Measurements from ENCODE around the gene RNU1-3.
"Not testable (repeated sequence)": the region's sequence is repeated elsewhere in the genome, so short reads cannot be mapped to it uniquely, and the experiment has no call there.

The RNU1-3 gene

DNA sequence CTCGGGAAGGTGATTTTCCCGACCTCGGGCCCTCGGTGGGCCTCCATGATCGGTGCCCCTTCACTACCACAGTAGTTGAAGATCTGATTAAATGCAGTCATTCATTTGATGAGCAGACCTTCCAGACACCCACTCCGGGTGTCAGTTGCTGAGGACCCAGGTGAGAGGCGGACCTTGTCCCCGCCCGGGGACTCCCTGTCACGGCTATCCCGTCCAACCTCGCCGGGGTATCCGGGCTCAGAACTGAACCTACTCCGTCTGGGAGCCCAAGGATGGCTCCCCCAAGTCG lies 22.6 kb downstream of the RNU1-3 start:
- H3K9me3 ChIP-seq (ENCODE audit: low read length), result no peaks in the 10 kb centered on the region
- no peaks in the 10 kb centered on the region for H3K36me3 ChIP-seq (ENCODE audit: insufficient read depth, low read length)
- H2AFZ ChIP-seq (ENCODE audit: low read depth, low read length), result peak overlapping the region; percentile 75
- H3K27me3 ChIP-seq (ENCODE audit: insufficient read depth, low read length), result no peaks in the 10 kb centered on the region
- H3K4me3 ChIP-seq (ENCODE audit: low read length), result peak overlapping the region; percentile 58
- peaks cover 22% of the 10 kb centered on the region for H3K4me1 ChIP-seq (ENCODE audit: insufficient read depth, low read length)

DNA sequence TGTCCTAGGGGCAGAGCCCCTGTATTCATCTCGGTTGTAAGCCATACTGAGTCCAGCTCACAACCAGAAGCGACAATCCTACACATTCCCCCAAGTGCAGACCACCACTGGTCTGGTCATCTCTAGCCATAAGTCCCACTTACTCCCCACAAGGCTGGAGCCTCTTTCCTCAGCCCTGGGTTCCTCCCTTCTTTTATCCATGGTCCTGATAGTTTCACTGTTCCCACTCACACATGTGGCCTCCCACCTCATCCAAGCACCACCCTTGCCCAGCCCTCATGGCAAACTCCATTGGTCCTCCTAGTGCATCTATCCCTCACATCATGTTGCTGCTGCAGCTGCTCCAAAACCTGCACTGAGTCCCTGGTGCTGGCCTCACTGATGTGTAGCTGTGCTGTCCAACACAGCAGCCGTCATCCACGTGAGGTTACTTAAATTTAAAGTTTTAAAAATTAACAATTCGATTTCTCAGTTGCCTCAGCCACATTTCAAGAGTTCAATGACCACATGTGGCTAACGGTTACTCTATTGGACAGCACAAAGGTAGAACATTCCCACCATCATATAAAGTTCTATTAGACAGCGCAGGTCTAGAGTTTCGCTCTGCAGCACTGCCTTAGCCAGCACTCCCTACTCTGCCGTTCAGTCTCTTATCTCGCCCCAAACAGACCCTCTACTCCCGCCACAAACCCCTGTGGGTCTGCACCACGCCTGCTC lies 23.1 kb downstream of the RNU1-3 start:
- H3K4me3 ChIP-seq (ENCODE audit: low read length), result peak overlapping the region; percentile 58
- H3K36me3 ChIP-seq (ENCODE audit: insufficient read depth, low read length); H3K27me3 ChIP-seq (ENCODE audit: insufficient read depth, low read length); H3K9me3 ChIP-seq (ENCODE audit: low read length): not testable (repeated sequence)
- peak overlapping the region; percentile 75 for H2AFZ ChIP-seq (ENCODE audit: low read depth, low read length)
- peaks cover 22% of the 10 kb centered on the region for H3K4me1 ChIP-seq (ENCODE audit: insufficient read depth, low read length)

DNA sequence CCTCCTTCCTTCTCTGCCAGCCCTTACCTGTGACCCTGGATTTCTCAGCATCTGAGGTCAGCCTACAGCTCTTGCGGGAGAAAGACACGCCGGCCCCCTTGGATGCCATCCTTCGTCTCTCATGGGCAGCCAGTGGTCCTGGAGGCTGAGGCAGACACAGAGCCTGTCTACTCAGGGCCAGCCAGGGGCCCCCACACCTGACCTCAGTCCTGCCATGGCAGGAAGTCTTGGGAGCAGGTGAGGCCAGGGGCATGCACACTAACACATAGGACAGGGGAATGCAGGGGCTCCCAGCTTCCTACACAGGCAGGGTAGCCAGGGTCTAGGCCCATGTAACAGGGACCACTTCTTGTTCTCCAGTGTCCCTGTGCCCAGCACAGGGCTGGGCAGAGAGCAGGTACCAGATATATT lies 23.7 kb downstream of the RNU1-3 start:
- H3K36me3 ChIP-seq (ENCODE audit: insufficient read depth, low read length); H3K27me3 ChIP-seq (ENCODE audit: insufficient read depth, low read length); H2AFZ ChIP-seq (ENCODE audit: low read depth, low read length); H3K9me3 ChIP-seq (ENCODE audit: low read length): not testable (repeated sequence)
- peak overlapping the region; percentile 58 for H3K4me3 ChIP-seq (ENCODE audit: low read length)
- H3K4me1 ChIP-seq (ENCODE audit: insufficient read depth, low read length), result peaks cover 22% of the 10 kb centered on the region

DNA sequence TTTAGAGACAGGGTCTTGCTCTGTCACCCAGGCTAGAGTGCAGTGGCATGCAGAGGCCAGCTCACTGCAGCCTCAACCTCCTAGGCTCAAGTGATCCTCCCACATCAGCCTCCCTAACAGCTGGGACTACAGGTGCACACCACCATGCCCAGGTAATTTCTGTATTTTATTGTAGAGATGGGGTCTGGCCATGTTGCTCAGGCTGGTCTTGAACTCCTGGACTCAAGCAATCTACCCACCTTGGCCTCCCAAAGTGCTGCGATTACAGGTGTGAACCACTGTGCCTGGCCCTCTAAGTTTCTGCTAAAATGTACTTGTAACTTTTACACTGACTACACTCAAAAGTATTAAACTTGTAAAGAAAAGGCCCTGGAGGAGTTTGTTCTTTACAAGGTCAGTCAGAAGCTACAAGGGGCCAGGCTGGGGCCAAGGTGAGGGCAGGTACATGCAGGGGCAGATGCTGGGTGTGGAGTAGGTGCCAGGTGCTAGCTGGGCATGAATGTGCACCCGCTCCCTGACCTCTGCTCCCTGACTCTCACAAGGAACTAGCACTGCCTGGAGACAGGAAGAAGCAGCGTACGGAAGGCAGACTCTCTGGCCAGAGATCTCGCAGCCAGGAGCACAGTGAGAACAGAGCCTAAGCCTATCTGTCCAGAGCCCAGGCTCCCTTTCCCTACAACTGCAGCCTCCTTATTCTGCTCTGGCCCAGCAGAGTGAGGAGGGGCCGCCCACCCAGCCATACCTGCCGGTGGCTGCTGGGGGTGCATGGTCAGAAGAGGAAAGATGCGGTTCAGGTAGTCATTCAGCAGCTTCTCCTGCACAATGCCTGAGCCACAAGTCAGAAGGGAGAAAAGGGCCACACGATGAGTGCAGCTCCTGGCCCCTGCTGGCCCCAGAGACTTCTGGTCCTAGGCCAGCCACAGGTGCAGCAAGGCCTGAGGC lies 24.5 kb downstream of the RNU1-3 start:
- H3K4me3 ChIP-seq (ENCODE audit: low read length); H2AFZ ChIP-seq (ENCODE audit: low read depth, low read length); H3K27me3 ChIP-seq (ENCODE audit: insufficient read depth, low read length); H3K36me3 ChIP-seq (ENCODE audit: insufficient read depth, low read length); H3K9me3 ChIP-seq (ENCODE audit: low read length): not testable (repeated sequence)
- peaks cover 22% of the 10 kb centered on the region for H3K4me1 ChIP-seq (ENCODE audit: insufficient read depth, low read length)

DNA sequence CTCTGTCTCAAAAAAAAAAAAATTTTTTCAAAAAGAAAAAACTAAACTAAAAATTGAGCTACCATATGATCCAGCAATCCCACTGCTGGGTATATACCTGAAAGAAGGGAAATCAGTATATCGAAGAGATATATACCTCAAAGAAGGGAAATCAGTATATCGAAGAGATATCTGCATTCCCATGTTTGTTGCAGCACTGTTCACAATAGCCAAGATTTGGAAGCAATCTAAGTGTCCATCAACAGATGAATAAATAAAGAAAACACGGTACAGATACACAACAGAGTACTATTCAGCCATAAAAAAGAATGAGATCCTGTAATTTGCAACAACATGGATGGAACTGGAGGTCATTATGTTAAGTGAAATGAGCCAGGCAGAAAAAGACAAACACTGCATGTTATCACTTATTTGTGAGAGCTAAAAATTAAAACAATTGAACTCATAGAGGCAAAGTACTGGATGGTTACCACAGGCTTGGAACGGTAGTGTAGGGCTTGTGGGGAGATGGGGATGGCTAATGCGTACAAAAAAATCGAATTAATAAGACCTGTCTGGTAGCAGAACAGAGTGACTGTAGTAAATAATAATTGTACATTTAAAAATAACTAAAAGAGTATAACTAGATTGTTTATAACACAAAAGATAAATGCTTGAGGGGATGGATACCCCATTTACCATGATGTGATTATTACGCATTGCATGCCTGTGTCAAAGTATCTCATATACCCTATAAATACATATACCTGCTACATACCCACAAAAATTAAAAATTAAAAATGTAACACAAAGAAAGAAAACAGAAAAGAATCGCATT lies 25.4 kb downstream of the RNU1-3 start:
- not testable (repeated sequence) for H2AFZ ChIP-seq (ENCODE audit: low read depth, low read length); H3K27me3 ChIP-seq (ENCODE audit: insufficient read depth, low read length); H3K4me3 ChIP-seq (ENCODE audit: low read length); H3K9me3 ChIP-seq (ENCODE audit: low read length); H3K36me3 ChIP-seq (ENCODE audit: insufficient read depth, low read length)
- peaks cover 22% of the 10 kb centered on the region for H3K4me1 ChIP-seq (ENCODE audit: insufficient read depth, low read length)

DNA sequence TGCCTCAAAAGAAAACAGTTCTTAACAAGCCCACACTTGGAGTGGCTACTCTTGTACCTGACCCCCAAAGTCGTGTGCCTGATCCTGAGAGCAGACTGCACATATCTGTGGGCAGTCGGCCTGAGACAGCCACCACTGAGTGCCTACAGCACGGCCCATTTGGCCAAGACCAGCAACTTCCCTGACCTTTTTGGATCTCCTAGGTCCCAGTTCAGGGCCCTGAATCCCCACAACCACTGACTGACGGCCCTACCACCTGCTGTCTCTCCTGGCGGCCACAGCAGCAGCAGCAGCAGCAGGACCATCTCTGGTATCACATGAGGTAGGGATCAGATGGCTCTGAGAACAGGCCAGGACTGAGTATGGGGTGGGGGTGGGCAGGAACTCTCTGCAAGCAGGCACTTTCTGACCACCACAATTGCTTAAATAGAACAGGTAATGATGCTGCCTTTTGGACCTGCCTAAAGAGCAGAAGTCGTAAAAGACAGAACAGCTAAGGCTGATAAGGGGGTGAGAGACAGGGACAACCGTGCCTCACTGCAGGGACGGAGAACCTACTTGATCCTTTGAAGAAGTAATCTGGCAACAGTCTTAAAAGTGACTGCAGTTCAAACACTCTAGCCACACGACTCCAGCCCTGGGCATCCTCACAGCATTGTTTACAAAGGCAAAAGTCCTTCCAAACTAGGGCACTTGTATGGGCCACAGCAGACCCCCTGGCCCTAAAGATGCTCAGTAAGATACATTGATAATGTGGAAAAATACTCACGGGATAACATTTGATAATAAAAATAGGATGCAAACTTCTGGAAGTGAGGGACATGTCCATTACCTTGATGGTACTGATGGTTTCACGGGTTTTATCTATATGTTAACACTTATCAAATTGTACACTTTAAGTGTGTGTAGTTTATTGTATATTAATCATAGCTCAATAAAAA lies 27.4 kb downstream of the RNU1-3 start:
- not testable (repeated sequence) for H2AFZ ChIP-seq (ENCODE audit: low read depth, low read length); H3K27me3 ChIP-seq (ENCODE audit: insufficient read depth, low read length); H3K36me3 ChIP-seq (ENCODE audit: insufficient read depth, low read length); H3K4me3 ChIP-seq (ENCODE audit: low read length); H3K9me3 ChIP-seq (ENCODE audit: low read length)
- peaks cover 16% of the 10 kb centered on the region for H3K4me1 ChIP-seq (ENCODE audit: insufficient read depth, low read length)

DNA sequence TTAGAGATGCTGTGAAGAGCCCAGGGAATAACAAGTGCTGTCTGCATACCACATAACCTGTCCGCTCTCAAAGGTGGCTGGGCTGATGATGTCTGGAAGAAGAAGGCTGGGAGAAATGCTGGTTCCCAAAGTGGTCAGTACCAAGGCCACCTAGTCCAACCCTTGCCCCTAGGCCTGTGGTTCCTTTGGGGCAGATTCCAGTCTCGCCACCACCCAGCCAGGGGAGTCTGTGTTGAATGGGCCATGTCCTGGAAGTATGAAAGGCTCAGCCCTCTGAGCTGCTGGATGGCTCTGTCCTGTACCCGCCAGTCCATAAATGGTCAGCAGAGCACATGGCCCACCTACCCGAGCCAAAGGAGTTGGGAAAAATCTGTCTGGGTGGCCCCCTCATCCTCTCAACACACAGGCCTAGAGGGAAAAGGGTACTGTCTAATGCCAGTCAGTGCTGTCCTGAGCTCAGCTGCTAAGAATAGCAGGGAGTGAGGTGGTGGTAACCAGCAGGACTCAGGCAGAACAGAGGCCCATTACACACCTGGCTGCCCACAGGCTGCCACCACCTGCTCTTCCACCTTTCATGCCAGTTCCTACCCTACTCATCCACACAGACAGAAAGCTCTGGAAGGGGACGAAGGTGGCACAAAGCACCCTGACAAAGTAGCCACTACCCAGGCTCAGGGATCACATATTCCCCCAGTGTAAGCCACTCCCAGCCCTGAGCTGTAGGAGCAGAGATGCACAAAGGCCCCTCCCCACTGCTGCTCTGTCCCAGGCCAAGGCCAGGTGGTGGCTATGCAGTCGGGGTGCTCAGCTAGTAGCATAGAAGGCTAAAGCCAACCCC lies 28.6 kb downstream of the RNU1-3 start:
- H3K36me3 ChIP-seq (ENCODE audit: insufficient read depth, low read length); H2AFZ ChIP-seq (ENCODE audit: low read depth, low read length); H3K4me1 ChIP-seq (ENCODE audit: insufficient read depth, low read length); H3K4me3 ChIP-seq (ENCODE audit: low read length); H3K9me3 ChIP-seq (ENCODE audit: low read length); H3K27me3 ChIP-seq (ENCODE audit: insufficient read depth, low read length): not testable (repeated sequence)

DNA sequence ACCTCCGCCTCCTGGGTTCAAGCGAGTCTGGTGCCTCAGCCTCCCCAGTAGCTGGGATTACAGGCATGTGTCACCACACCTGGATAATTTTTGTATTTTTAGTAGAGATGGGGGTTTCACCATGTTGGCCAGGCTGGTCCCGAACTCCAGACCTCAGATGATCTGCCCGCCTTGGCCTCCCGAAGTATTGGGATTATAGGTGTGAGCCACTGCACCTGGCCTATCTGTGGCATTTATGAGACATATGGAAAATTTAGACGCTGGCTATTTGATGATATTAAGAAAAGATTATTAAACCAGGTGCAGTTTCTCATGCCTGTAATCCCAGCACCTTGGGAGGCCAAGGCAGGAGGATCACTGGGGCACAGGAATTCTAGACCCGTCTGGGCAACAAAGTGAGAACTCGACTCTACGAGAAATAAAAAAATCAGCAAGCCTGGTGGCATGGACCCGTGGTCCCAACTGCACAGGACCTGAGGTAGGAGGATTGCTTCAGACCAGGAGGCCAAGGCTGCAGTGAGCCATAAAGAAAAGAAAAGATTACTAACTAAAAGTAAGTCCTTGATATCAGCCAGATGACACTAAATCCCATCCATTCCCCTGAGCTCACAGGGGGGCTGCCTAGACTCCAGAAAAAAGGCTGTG lies 30.1 kb downstream of the RNU1-3 start:
- not testable (repeated sequence) for H3K9me3 ChIP-seq (ENCODE audit: low read length)

DNA sequence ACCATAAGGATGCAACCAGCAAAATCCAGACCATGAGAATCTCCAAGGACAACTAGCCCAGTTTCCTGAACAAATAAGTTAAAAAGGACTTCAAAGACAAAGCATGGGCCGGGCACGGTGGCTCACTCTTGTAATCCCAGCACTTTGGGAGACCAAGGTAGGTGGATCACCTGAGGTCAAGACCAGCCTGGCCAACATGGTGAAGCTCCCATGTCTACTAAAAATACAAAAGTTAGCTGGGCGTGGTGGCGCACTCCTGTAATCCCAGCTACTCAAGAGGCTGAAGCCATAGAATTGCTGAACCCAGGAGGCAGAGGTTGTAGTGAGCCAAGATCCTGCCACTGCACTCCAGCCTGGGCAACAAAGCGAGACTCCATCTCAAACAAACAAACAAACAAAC lies 30.8 kb downstream of the RNU1-3 start:
- H2AFZ ChIP-seq (ENCODE audit: low read depth, low read length); H3K9me3 ChIP-seq (ENCODE audit: low read length); H3K27me3 ChIP-seq (ENCODE audit: insufficient read depth, low read length); H3K4me1 ChIP-seq (ENCODE audit: insufficient read depth, low read length); H3K4me3 ChIP-seq (ENCODE audit: low read length): not testable (repeated sequence)
- peaks cover 28% of the 10 kb centered on the region for H3K36me3 ChIP-seq (ENCODE audit: insufficient read depth, low read length)

More for the DNA sequence above, 30.1 kb downstream of the RNU1-3 start:
- peaks cover 21% of the 10 kb centered on the region for H3K36me3 ChIP-seq (ENCODE audit: insufficient read depth, low read length)
- not testable (repeated sequence) for H3K27me3 ChIP-seq (ENCODE audit: insufficient read depth, low read length); H3K4me3 ChIP-seq (ENCODE audit: low read length); H2AFZ ChIP-seq (ENCODE audit: low read depth, low read length); H3K4me1 ChIP-seq (ENCODE audit: insufficient read depth, low read length)

DNA sequence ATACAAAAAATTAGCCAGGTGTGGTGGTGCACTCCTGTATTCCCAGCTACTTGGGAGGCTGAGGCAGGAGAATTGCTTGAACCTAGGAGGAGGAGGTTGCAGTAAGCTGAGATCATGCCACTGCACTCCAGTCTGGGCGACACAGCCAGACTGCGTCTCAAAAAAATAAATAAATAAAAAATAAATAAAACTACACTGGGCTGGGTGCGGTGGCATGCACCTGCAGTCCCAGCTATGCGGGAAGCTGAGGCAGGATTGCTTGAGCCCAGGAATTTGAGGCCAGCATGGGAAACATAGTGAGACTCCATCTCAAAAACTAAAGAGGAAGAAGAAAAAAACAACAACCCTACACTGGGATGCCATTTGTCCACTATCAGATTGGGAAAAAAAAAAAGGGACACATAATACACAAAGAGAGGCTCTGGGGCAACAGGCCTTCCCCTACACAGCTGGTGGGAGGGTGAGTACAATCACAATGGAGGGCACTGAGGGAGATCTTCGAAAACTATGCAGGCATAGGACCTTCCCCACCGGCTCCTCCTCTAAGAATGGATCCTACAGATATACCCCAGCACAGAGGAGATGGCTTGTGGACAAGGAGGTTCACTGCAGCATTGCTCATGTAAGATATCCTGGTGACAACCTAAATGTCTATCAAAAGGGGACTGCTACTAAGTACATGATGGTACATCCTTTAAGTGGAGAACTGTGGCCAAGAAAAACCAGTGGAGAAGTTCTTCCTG lies 33.0 kb downstream of the RNU1-3 start:
- H3K27me3 ChIP-seq (ENCODE audit: insufficient read depth, low read length); H3K4me3 ChIP-seq (ENCODE audit: low read length); H2AFZ ChIP-seq (ENCODE audit: low read depth, low read length); H3K9me3 ChIP-seq (ENCODE audit: low read length); H3K4me1 ChIP-seq (ENCODE audit: insufficient read depth, low read length): not testable (repeated sequence)
- H3K36me3 ChIP-seq (ENCODE audit: insufficient read depth, low read length), result peaks cover 46% of the 10 kb centered on the region
